ENCODE measurements around the gene EIF3J. TPM values are rescaled to one million over a fixed set of nuclear protein-coding genes. Genes with fewer than 3 reads are reported as not detected.
A peak's percentile ranks its signal among the peaks of the same experiment; 100 is the strongest.

EIF3J gene, protein sequence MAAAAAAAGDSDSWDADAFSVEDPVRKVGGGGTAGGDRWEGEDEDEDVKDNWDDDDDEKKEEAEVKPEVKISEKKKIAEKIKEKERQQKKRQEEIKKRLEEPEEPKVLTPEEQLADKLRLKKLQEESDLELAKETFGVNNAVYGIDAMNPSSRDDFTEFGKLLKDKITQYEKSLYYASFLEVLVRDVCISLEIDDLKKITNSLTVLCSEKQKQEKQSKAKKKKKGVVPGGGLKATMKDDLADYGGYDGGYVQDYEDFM
- total RNA-seq (2012; rRNA removed) (51.6 and 57.2 TPM in 2 replicates), polyA plus RNA-seq (2012; rRNA removed) (43.7 and 59.9 TPM in 2 replicates), Bru-seq, nascent RNA (percentile 94 among the genes with signal in this experiment), BruChase-seq, experiment 1, labeled RNA remaining after a 6-hour chase (percentile 96 among the genes with signal in this experiment), BruChase-seq, experiment 2, labeled RNA remaining after a 2-hour chase (percentile 94 among the genes with signal in this experiment)
- polyA plus RNA-seq (2012; cell fraction: cytosol; rRNA removed): 6.5 and 7.7 TPM in 2 replicates
- 3.0 and 35.6 TPM in 2 replicates for polyA plus RNA-seq (2012; cell fraction: nucleus; rRNA removed; ENCODE audit: low replicate concordance)
- long read RNA-seq, transcript EIF3J-201 (8 exons, 2,569 nt): major isoform, 28 of 71 reads
- long read RNA-seq, partial matches to known transcripts: 34 of 71 reads
- long read RNA-seq, other reads (novel, unspliced or antisense): 7 of 71 reads

DNA sequence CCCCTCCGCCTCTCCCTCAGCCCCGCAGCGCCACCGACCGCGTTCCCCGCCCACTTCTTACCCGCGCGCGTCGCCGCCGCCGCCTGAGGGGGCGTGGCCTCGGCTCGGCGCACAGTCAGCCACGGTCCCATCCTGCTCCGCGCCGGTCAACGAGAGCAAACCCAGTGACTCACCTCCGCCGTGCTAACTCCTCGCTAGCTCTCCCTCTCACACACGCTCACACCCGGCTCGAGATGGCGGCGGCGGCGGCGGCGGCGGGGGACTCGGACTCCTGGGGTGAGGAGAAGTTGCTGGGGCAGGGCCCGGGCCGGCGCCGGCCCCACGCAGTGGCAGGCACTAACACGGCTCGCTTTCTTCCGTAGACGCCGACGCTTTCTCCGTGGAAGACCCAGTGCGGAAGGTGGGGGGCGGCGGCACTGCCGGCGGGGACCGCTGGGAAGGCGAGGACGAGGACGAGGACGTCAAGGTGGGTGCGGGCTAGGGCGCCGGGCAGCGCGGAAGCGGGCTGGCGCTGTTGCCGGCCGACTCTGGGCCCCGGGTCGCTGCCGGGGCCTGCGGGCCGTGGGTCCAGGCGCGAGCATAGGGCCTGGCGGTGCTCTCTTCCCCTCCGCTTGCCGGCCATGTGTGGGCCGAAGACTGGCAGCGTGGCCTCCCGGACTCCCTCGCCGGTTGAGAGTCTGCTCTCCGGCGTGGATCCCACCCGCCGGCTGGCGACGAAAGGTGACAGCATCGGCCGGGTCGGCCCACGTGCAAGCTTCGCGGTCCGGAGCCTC is at the start of gene EIF3J:
Gene EIF3J (plus strand): TSS at position 186 of the 773 bp plus-strand sequence. CDS start 48 bp downstream, at position 234.
- Histone ChIP-seq H3K36me3 (ENCODE audit: control insufficient read depth, insufficient read depth, low read length) (peaks cover 9% of the 10 kb centered on the region), H3K9ac (ENCODE audit: low read depth, low read length) (peak within 1 kb of the TSS; percentile 88), H3K56ac (ENCODE audit: extremely low read depth, insufficient read depth, low read length) (peak within 1 kb of the TSS; percentile 92), H3K27me3 (ENCODE audit: control insufficient read depth, insufficient read depth, low read length) (no peaks in the 10 kb centered on the region), H4K91ac (ENCODE audit: insufficient read depth, low read depth, low read length) (peak within 1 kb of the TSS; percentile 95), H2AK5ac (ENCODE audit: low read depth, low read length) (peak within 1 kb of the TSS; percentile 85), H2AK9ac (replicated peaks; ENCODE audit: low read depth, low read length, poor library complexity) (peak within 1 kb of the TSS; percentile 95), H3K4me1 (ENCODE audit: control insufficient read depth, insufficient read depth, low read length) (peaks cover 12% of the 10 kb centered on the region), H3K79me1 (ENCODE audit: low read depth in 1 of 2, low read length in 2 of 2) (peaks cover 23 to 57% of the 10 kb centered on the region in 2 experiments), H3K4me3 (ENCODE audit: insufficient read depth, low read depth, low read length) (peak within 1 kb of the TSS; percentile 88), H3K14ac (replicated peaks; ENCODE audit: low read depth, low read length) (peak within 1 kb of the TSS; percentile 95), H3K9me3 (ENCODE audit: control insufficient read depth, insufficient read depth, low read length) (no peaks in the 10 kb centered on the region), H3K18ac (ENCODE audit: low read depth, low read length) (peak within 1 kb of the TSS; percentile 78), H4K8ac (ENCODE audit: low read depth in 2 of 2, low read length in 2 of 2) (peak within 1 kb of the TSS; percentile 49 to 95), H4K5ac (ENCODE audit: low read depth, low read length) (peak within 1 kb of the TSS; percentile 31), H3K4me2 (ENCODE audit: low read depth, low read length) (peak within 1 kb of the TSS; percentile 94), H3K23ac (ENCODE audit: low read depth, low read length) (peak within 1 kb of the TSS; percentile 94), H2AFZ (replicated peaks; ENCODE audit: low read length, poor library complexity) (peak within 1 kb of the TSS; percentile 97), H2BK5ac (ENCODE audit: low read depth, low read length, poor library complexity, severe bottlenecking) (peak within 1 kb of the TSS; percentile 95), H4K20me1 (ENCODE audit: insufficient read depth, low read length) (peaks cover 17% of the 10 kb centered on the region), H3K4ac (ENCODE audit: low read depth, low read length) (peak within 1 kb of the TSS; percentile 89), H3K27ac (ENCODE audit: insufficient read depth, low read length) (peak within 1 kb of the TSS; percentile 87), H2BK20ac (ENCODE audit: low read depth, low read length) (peak within 1 kb of the TSS; percentile 60; the same call in 1 of the 2 replicates), H3K9me1 (ENCODE audit: insufficient read depth, low read length) (peaks cover 12% of the 10 kb centered on the region; the same call in 1 of the 2 replicates), H2BK15ac (ENCODE audit: low read depth, low read length) (peak within 1 kb of the TSS; percentile 86; the same call in 2 of the 3 replicates), H2BK120ac (ENCODE audit: low read depth, low read length) (peak within 1 kb of the TSS; percentile 85)
- TF ChIP-seq POLR2A (IDR thresholded peaks at IDR 0.05; ENCODE audit: low read depth, low read length): peak; percentile 90
- TF ChIP-seq, protein P1, sequence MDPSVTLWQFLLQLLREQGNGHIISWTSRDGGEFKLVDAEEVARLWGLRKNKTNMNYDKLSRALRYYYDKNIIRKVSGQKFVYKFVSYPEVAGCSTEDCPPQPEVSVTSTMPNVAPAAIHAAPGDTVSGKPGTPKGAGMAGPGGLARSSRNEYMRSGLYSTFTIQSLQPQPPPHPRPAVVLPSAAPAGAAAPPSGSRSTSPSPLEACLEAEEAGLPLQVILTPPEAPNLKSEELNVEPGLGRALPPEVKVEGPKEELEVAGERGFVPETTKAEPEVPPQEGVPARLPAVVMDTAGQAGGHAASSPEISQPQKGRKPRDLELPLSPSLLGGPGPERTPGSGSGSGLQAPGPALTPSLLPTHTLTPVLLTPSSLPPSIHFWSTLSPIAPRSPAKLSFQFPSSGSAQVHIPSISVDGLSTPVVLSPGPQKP (IDR thresholded peaks at IDR 0.05; ENCODE audit: borderline replicate concordance, low read depth, low read length): no peak
- TF ChIP-seq, protein P2, sequence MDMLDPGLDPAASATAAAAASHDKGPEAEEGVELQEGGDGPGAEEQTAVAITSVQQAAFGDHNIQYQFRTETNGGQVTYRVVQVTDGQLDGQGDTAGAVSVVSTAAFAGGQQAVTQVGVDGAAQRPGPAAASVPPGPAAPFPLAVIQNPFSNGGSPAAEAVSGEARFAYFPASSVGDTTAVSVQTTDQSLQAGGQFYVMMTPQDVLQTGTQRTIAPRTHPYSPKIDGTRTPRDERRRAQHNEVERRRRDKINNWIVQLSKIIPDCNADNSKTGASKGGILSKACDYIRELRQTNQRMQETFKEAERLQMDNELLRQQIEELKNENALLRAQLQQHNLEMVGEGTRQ (IDR thresholded peaks at IDR 0.05; ENCODE audit: low read depth, low read length): 0 out of 2 replicates have a peak, but pooled peaks have one; percentile 46
- TF ChIP-seq MAFK (IDR thresholded peaks at IDR 0.05; ENCODE audit: low read depth, low read length): no peak
- TF ChIP-seq NFE2L2 (IDR thresholded peaks at IDR 0.05; ENCODE audit: low read depth, low read length): no peak
- peak; percentile 71; the same call in 1 of the 2 replicates for TF ChIP-seq FOS (IDR thresholded peaks at IDR 0.05; ENCODE audit: low read depth, low read length)
- no peak; the same call in 1 of the 2 replicates for TF ChIP-seq BHLHE40 (IDR thresholded peaks at IDR 0.05; ENCODE audit: low read depth, low read length)
- TF ChIP-seq RCOR1 (IDR thresholded peaks at IDR 0.05; ENCODE audit: insufficient replicate concordance, low read length): no peak
- TF ChIP-seq MXI1 (IDR thresholded peaks at IDR 0.05; ENCODE audit: borderline replicate concordance, low read depth, low read length): peak; percentile 95
- TF ChIP-seq RFX5 (IDR thresholded peaks at IDR 0.05; ENCODE audit: low read depth, low read length): no peak
- in situ Hi-C loops (cut with MboI; ENCODE audit: low sequenced_read_pairs) (no loop called here), intact Hi-C loops (cut with micrococcal nuclease) (loop anchor here (5.0 to 10.0 kb wide), 2 partner anchors 110 to 662 kb away; partner anchors contain the start of gene CTDSPL2), dilution Hi-C loops (cut with HindIII; ENCODE audit: low sequenced_read_pairs, unreplicated experiment) (no loop called here)
- ATAC-seq (ENCODE audit: low read depth): peak; percentile 87
- DNase-seq: peak; percentile 97
- BruUV-seq (replicated peaks): no TSS peak
- CTCF ChIA-PET: interaction anchor here (0.6 kb wide), 1 partner anchor 990 kb away, joined by 3 read pairs; no protein-coding TSS in a partner anchor
- WGBS, 2 experiments (ENCODE audit: extremely low coverage in 2 of 2, insufficient read length in 1 of 2): 1% methylated on average over 39 of the region's 97 CpGs; no CpG with 5 or more reads in 1 of the 2 experiments
- POLR2A ChIA-PET (ENCODE audit: unreplicated experiment): interaction anchor here (0.5 to 0.6 kb wide), 2 partner anchors 208 to 215 kb away, joined by 3 read pairs; no protein-coding TSS in a partner anchor
